Measurements from ENCODE around the gene RAB40C.

The RAB40C gene

DNA sequence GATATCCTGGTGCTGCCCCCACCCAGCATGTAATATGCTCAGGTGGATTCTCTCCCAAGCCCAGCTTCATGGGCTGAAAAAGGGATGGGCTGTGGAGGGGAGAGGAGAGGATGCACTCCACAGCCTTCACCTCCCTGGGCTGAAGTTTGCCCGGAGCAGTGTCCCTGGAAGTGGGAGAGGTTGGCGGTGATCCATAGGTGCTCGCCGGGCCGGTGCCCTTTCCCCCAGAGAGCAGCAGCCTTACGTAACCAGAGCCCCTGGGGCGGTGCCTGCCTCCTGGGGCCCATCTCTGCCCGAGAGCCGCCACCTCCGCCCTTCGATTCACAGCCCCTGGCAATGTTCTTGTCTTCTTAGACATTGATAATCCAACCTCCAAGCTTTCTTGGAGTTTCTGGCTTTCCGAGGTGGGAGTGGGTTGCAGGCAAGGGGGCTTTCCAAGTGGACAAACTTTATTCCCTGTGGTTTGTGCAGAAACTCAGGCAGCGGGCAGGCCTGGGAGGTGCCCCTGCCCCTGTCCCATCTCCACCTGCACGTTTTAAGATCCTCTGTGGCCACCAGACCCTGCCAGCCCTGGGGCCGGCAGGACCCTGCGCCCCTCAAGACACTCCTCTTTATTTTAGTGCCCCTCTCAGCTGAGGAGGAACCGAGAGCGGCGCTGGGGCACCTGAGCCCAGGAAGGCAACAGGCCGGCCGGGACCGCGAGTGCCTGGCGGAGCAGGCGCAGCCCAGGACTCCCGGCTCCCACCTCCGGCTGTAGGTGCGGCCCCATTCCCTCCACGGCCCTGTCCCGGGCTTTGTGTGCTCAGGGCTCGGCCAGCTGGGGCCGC is 56.2 kb downstream of the RAB40C start:
- DNase-seq (ENCODE audit: low read depth, low spot score) = no peak

DNA sequence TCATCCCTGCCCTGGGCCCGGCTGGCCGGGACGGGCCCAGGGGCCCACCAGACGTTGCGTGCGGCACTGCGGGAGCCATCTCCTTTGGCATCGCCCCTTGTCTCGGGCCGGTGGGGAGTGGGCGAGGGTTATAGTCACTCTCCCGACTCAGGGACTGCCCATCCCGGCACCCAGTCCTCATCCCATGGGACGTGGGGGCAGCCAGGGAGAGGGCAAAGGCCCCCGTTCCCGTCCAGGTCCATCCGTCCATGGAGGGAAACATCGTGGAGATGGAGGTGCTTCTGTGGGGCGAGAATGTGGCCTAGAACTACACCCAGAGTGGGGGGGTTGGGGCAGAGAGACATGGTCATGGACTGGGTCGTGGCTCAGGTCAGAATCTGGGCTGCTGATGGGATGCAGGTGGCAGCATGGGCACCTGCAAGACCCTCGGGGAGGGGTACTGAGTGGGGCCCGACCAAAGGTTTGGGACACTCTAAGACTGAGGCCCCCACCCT is 56.9 kb downstream of the RAB40C start:
- DNase-seq (ENCODE audit: low read depth, low spot score) = no peak

- DNase-seq (ENCODE audit: low read depth, low spot score) = no peak
Observed at GRCh38 chr16:647173-647902, 57.5 kb downstream of the RAB40C start.

GRCh38 chr16:648071-648780 is 58.4 kb downstream of the RAB40C start:
- DNase-seq (ENCODE audit: low read depth, low spot score) = no peak

DNA sequence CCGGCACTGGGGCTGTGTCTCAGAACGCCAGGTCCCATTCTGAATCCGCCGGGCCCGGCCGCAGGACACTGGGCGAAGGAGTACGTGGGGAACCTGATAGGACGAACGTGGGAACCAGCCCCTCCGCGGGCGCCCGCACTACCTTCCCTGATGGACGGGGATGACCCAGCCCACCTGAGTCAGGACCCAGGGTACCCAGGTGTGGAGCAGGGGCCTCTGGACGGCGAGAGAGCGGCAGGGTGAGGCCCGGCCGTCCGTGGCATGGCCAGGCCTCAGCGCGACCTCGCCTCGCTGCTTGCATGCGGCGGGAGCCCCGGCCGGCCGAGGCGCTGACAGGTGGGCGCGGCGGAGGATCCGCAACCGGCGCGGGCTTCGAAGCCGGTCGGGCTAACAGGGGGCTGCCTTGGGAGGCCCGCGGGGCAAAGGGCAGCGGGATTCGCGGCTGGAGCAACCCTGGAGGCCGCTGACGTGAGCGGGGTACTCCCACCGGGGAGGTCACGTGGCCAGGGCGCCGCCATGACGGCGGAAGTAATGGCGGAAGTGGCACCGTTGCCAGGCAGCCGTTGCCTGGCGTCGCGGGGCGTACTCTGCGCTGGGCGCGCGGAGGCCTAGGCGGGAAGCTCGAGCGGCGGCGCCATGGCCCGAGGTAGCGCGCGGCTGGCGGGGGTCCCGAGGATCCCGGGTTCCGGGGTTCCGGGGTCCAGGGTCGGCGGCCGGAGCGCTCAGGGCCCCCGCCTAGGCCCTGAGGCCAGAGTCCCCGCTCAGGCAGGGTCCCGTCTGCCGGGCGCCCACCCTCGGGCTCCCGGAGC is 59.1 kb downstream of the RAB40C start, which contains the start of gene WDR90:
Gene WDR90, plus strand, starts transcription at position 585 of the 809 bp plus-strand sequence. Its CDS starts 52 bp downstream, at position 637.
- DNase-seq (ENCODE audit: low read depth, low spot score) = no peak

DNA sequence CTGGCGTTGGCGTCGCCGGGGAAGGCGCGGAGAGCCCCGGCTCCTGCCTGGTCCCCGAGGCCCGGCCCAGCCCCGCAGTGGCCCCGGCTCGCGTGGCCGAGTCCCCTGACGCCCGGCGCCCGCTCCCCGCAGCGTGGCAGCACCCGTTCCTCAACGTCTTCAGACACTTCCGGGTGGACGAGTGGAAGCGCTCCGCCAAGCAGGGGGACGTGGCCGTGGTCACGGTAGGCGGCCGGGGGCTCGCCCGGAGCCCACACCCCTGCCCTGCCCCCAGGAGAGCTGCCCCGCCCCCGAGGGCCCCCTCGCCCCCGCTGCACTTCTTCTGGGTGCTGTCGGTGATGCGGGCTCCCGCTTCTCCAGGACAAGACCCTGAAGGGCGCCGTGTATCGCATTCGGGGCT is 59.8 kb downstream of the RAB40C start:
- DNase-seq (ENCODE audit: low read depth, low spot score) = no peak

GRCh38 chr16:651844-652243 is 62.0 kb downstream of the RAB40C start:
- no peak for DNase-seq (ENCODE audit: low read depth, low spot score)

- no peak for DNase-seq (ENCODE audit: low read depth, low spot score)
Observed at GRCh38 chr16:652454-653305, 62.8 kb downstream of the RAB40C start.

DNA sequence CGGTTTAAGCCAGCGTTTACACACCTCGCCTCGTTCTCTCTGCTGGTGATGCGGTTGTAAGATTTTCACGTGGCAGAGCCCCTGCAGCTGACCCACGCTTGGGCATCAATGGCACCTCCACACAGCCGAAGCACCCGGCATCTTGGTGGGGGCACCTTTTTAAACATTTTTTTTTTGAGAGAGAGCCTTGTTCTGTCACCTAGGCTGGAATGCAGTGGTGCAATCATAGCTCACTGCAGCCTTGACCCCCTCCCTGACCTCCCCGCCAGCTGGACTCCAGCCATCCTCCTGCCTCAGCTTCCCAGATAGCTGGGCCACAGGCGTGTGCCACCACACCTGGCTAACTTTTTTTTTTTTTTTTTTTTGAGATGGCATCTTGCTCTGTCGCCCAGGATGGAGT is 64.2 kb downstream of the RAB40C start:
- no peak for DNase-seq (ENCODE audit: low read depth, low spot score)

DNA sequence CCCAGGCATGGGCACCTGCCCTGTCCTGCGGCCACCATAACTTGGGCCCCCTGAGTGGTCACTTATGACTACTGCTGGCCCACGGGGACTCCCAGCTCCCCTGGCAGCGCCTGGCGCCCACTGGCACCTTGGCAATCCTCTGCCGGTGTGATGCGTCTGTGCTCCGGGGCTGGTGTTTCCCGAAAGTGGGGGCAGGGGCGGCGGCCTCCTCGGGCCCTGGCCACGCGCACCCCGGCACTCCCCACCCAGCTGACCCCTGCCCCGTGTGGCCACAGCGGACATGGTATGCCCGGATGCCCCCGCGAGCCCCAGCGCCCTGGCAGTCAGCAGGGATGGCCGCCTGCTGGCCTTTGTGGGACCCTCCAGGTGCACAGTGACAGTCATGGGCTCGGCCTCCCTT is 67.6 kb downstream of the RAB40C start:
- no peak for DNase-seq (ENCODE audit: low read depth, low spot score)

DNA sequence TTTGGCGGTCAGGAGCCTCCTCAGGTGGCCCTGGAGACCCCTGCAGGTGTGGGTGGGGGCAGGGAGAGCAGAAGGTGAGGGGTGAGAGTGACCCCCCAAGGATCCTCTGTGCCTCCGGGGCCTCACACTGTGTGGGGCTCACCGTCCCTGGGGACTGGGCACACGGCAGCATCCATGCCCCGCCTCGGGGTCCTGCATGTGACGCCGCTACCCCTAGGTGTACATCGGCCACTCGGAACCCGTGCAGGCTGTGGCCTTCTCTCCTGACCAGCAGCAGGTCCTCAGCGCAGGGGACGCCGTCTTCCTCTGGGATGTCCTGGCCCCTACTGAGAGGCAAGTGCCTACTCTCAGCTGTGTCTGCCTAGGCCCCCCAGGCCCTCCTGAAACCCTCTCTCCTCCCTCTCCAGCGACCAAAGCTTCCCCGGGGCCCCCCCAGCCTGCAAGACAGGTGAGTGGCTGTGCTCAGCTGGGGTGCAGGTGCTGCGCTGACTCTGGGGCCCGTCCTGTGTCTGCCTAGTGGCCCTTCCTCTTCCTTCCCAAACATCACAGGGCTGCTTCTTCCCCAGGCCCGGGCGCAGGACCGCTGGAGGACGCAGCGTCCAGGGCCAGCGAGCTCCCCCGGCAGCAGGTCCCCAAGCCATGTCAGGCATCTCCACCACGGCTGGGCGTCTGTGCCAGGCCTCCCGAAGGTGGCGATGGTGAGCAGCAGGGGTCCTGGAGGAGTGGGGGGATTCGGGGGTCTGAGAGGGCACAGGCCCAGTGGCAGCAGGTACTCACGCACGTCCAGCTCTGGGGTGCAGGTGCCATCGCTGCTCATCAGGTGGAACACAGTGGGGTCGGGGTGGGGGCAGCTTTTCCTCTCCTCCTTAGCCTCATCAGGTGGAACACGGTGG is 69.1 kb downstream of the RAB40C start:
- no peak for DNase-seq (ENCODE audit: low read depth, low spot score)

DNA sequence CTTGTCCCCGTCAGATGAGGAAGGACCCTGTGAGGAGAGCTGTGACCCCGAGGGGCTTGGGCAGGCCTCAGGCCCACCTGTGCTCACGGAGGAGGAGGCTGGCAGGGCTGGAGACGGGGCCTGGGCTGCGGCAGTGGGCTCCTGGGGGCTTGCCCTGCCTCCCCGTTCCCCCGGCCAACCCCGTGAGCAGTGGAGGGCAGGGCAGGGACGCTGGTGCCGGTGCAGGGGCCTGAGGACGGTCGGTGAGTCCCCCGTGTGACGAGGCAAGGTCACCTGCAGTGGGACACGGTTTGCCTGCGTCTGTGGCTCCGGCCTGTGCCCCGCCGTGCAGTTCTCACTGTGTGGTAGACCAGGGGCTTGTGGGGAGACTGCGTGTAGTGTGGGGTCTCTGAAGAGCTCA is 69.8 kb downstream of the RAB40C start:
- DNase-seq (ENCODE audit: low read depth, low spot score) = no peak

DNA sequence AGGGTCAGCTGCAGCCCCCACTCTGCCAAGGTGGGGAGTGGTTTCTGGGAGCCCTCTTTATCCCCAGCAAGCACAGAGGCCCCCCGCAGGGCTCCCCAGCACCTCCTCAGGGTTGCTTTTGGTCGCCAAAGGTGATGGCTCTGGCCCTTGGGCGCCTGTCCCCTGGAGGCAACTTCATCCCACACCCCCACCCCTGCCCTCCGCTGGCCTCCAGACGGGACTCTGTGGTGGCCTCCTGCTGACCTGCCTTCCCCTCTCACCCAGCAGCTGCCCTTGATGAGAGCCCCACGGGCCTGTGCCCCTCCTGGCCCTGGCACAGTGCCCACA is 70.2 kb downstream of the RAB40C start:
- no peak for DNase-seq (ENCODE audit: low read depth, low spot score)

DNA sequence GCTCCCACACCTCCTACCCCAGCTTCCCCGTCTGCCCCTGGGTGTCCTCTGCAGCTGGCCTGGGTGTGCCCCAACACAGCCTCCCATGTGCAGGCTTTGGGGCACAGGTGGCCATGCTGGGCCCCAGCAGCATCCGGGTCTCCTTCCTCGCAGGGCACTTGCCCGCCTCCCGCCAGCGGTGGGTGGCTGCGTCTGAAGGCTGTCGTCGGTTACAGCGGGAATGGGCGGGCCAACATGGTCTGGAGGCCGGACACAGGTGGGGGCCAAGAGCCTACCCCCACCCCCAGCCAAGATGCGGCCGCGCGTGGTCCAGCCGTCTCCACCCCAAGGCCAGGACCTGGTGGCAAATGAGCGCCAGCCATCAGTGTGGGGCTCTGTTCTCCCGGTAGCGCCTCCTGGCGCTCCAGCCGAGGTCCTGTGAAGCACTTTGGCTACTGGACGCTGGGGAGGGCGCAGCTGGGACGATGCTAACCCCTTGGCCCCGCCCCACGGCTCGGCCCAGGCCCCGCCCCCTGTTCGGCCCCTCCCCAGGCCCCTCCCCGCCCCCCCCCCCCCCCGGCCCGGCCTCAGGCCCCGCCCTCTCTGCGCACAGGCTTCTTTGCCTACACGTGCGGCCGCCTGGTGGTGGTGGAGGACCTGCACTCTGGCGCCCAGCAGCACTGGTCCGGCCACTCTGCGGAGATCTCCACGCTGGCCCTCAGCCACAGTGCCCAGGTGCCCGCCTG is 70.8 kb downstream of the RAB40C start:
- no peak for DNase-seq (ENCODE audit: low read depth, low spot score)

GRCh38 chr16:661184-661821 is 71.4 kb downstream of the RAB40C start:
- no peak for DNase-seq (ENCODE audit: low read depth, low spot score)

DNA sequence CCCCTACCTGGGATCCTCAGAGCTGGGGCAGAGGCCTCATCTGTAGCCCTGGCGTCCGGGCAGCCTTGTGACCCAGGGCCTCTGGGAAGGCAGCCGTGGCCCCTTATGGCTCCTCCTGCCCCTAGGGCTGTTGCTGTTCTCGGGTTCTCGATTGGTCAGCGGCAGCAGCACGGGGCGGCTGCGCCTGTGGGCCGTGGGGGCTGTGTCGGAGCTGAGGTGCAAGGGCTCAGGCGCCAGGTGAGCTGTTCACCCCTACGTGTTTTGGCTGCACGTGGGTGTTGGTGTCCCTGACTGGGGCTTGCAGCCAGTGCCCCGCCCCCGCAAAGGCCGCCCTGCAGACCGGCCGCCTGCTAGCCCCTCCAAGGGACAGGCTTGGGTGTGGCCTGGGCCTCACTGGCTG is 72.2 kb downstream of the RAB40C start:
- DNase-seq (ENCODE audit: low read depth, low spot score) = no peak

- DNase-seq (ENCODE audit: low read depth, low spot score) = no peak
Observed at GRCh38 chr16:662597-662996, 72.7 kb downstream of the RAB40C start.

DNA sequence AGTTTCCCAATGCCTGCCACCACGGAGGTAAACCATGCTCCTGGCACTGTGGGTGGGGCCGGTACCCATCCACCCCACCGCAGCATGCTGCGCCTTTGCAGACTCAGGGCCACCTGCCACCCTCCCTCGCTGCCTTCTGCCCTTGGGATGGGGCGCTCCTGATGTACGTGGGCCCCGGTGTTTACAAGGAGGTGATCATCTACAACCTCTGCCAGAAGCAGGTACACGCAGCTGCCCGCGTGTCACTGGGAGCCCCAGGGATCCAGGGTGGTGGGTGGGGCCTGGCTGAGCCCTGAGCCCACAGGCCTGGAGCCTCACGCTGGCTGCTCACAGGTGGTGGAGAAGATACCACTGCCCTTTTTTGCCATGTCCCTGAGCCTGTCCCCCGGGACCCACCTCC is 76.7 kb downstream of the RAB40C start:
- DNase-seq (ENCODE audit: low read depth, low spot score) = no peak

Measured in iPS DF 19.7 (cell line).